GM21576 (cell line): ENCODE data around the gene ANKRD1.

Source experiments
- ATAC-seq: cut with Tn5 transposase; IDR thresholded peaks from one replicate; pipeline ENCODE4 v1.9.1; 2021; ENCODE audit warnings: mild to moderate bottlenecking, moderate library complexity; ENCODE audit not compliant: unreplicated experiment

Gene ANKRD1

GRCh38 chr10:90865401-90865800, 55.5 kb downstream of the ANKRD1 start:
- ATAC-seq, result no peak

DNA sequence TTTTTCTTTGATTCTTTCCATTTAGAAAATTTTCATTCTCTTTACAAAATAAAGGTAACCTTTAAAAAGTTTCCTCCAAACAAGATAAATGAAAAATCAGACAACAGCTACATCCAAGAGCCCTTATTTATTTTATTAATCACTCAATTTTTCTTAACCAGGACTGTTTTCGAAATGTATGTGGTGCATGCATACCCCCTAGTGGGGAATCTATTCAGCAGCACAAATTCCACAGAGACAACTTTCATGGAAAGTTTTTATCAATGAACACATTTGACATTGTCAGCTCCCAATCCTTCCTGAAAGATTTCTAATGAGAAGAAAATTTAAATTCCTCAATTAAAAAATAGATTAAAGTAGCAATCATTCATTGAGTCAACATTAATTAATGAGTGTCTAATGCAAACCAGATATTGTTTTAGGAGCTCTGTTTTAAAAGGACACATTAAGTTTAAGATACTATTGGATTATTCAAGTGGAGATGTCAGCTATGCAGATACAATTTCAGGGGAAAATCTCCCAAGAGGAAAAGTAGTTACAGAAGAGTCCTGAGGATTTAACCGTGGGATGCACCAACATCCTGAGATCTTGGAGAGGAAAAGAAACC, 57.9 kb downstream of the ANKRD1 start:
- no peak for ATAC-seq
